Femur (tissue), 1 donor: Measurements from ENCODE around the gene NKAIN2.
A peak's percentile ranks its signal among the peaks of the same experiment; 100 is the strongest.

ENCODE experiments used
- DNase-seq: peaks from one replicate; pipeline ENCODE4 v3.0.0-alpha.2; 2017

The NKAIN2 gene

GRCh38 chr6:123803504-123804013, at the start of gene NKAIN2:
NKAIN2 (plus strand) TSS chr6:123803865.
- no peak for DNase-seq

GRCh38 chr6:123759472-123759871, 44.2 kb upstream of the NKAIN2 start:
- DNase-seq: no peak

- DNase-seq: no peak
These were observed 39.8 kb upstream of the NKAIN2 start for GRCh38 chr6:123763904-123764303.

GRCh38 chr6:123764722-123765121, 38.9 kb upstream of the NKAIN2 start:
- no peak for DNase-seq

GRCh38 chr6:123768921-123769320, 34.7 kb upstream of the NKAIN2 start:
- no peak for DNase-seq

- DNase-seq: no peak
These were observed 34.2 kb upstream of the NKAIN2 start for GRCh38 chr6:123769431-123769830.

GRCh38 chr6:123770247-123770949, 33.3 kb upstream of the NKAIN2 start:
- no peak for DNase-seq

- DNase-seq: no peak
These were observed 32.5 kb upstream of the NKAIN2 start for GRCh38 chr6:123771126-123771525.

- DNase-seq: no peak
These were observed 26.1 kb upstream of the NKAIN2 start for GRCh38 chr6:123777563-123777962.

GRCh38 chr6:123780021-123780420, 23.6 kb upstream of the NKAIN2 start:
- DNase-seq: no peak

GRCh38 chr6:123784330-123784729, 19.3 kb upstream of the NKAIN2 start:
- DNase-seq: no peak

- no peak for DNase-seq
These were observed 18.6 kb upstream of the NKAIN2 start for GRCh38 chr6:123785039-123785438.

GRCh38 chr6:123788319-123788718, 15.3 kb upstream of the NKAIN2 start:
- DNase-seq: no peak

- DNase-seq: no peak
These were observed 9.5 kb upstream of the NKAIN2 start for GRCh38 chr6:123794190-123794589.

- DNase-seq: no peak
These were observed 8.9 kb upstream of the NKAIN2 start for GRCh38 chr6:123794799-123795198.

- no peak for DNase-seq
These were observed 2.6 kb upstream of the NKAIN2 start for GRCh38 chr6:123801067-123801466.

- no peak for DNase-seq
These were observed 1.3 kb upstream of the NKAIN2 start for GRCh38 chr6:123802351-123802696.

- peak; percentile 90 for DNase-seq
These were observed 765 bp upstream of the NKAIN2 start for GRCh38 chr6:123802697-123803503.

GRCh38 chr6:123804014-123804786, 535 bp downstream of the NKAIN2 start:
- peak; percentile 42 for DNase-seq

GRCh38 chr6:123804787-123805540, 1.3 kb downstream of the NKAIN2 start:
- DNase-seq: no peak

- DNase-seq: no peak
These were observed 2.3 kb downstream of the NKAIN2 start for GRCh38 chr6:123805921-123806320.

- DNase-seq: no peak
These were observed 2.9 kb downstream of the NKAIN2 start for GRCh38 chr6:123806561-123806960.

GRCh38 chr6:123808556-123808955, 4.9 kb downstream of the NKAIN2 start:
- DNase-seq: no peak
